GM19397 (cell line): ENCODE data around the gene CHST12.
A peak's percentile ranks its signal among the peaks of the same experiment; 100 is the strongest.

Experiments
- ATAC-seq: cut with Tn5 transposase; IDR thresholded peaks from one replicate; pipeline ENCODE4 v1.9.1; 2021; ENCODE audit warnings: mild to moderate bottlenecking, moderate library complexity; ENCODE audit not compliant: unreplicated experiment

Gene CHST12

GRCh38 chr7:2403014-2403717 lies at the start of gene CHST12:
Gene CHST12, plus strand, starts transcription at chr7:2403611. Its CDS starts 29,029 bp downstream, at chr7:2432640.
- peak; percentile 45 for ATAC-seq

DNA sequence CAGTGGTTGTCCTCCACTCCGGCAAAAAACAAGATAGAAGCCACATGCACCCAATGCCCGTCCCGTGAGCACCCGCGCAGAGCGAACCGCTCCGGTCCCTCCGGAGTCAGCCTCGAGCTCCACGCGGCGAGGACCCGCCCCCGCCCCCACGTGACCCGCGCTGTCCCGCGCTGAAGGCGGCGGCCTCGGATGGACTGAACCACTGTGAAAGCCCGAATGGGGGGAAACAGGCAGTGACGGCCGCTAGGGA lies 49.5 kb upstream of the CHST12 start:
- peak; percentile 52 for ATAC-seq

- ATAC-seq = peak; percentile 82
Measured at GRCh38 chr7:2354186-2354938, 49.0 kb upstream of the CHST12 start, which contains the start of gene EIF3B. Gene EIF3B, plus strand, starts transcription at chr7:2354827. Its CDS starts 95 bp downstream, at chr7:2354922.

DNA sequence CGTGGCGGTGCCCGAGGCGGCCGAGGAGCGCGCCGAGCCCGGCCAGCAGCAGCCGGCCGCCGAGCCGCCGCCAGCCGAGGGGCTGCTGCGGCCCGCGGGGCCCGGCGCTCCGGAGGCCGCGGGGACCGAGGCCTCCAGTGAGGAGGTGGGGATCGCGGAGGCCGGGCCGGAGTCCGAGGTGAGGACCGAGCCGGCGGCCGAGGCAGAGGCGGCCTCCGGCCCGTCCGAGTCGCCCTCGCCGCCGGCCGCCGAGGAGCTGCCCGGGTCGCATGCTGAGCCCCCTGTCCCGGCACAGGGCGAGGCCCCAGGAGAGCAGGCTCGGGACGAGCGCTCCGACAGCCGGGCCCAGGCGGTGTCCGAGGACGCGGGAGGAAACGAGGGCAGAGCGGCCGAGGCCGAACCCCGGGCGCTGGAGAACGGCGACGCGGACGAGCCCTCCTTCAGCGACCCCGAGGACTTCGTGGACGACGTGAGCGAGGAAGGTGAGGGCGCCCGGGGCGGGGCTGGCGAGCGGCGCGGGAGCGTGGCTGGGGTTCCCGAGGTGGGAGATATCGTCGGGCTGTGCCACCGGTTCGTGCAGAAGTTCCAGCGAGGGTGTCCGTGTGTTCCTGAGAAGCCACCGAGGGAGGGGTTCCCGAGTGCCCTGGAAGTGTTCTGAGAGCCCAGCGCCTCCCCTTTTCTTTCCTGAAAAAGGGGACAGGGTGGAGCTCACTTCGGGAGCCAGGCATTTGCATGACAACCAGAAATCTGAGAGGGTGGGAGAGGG lies 48.3 kb upstream of the CHST12 start:
- peak; percentile 8 for ATAC-seq

DNA sequence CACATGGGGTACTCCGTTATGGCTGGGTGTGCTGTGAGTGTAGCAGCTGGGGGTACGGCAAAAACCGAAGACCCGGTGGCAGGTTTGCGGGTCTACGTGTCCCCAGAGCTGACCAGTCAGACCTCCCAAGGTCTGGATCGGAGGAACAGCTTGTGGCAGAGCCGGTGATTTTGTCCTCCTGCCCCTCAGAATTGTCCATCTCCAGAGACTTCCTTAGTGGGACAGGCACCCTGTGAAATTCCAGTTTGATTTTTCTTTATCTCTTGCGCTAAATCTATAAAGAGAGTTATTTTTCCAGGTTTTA lies 47.8 kb upstream of the CHST12 start:
- ATAC-seq = no peak

GRCh38 chr7:2357165-2357564 lies 46.2 kb upstream of the CHST12 start:
- no peak for ATAC-seq

GRCh38 chr7:2357571-2357970 lies 45.8 kb upstream of the CHST12 start:
- no peak for ATAC-seq

DNA sequence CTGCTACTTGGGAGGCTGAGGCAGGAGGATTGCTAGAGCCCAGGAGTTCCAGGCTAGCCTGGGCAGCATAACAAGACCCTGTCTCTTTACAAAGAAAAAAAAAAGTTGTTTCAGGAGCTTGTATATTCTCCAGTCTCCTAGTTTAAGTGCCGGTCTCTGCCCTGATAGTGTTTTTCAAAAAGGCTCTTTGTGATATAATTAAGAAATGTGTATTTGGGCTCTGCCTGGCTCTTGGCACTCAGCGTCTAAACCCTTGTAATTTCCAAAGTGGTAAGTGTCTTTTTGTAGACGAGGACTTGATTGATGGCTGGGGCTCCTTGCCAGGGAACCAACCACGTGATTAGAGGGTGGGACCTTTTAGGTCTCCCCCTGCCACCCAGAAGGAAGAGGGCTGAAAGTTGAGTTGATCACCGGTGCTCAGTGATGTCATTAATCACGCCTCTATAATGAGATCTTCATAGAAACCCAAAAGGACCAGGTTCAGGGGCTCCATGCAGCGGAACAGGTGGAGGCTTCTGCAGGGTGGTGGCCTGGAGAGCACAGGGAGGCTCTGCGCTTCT lies 44.4 kb upstream of the CHST12 start:
- ATAC-seq = no peak

GRCh38 chr7:2359610-2360009 lies 43.8 kb upstream of the CHST12 start:
- ATAC-seq = no peak

DNA sequence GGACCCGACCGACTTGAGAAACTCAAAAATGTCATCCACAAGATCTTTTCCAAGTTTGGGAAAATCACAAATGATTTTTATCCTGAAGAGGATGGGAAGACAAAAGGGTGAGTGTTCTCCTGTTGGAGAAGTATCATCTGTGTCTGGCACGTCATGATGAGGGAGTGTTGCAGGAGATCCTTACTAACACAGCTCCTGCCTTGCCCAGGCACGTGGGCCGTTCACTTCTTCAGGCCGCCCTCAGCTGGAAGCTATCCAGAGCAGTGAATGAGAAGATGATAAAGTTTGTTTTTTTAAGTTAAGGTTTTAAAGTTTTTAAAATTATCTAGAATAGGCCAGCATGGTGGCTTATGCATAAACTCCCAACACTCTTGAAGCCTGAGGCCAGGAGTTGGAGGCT lies 42.6 kb upstream of the CHST12 start:
- ATAC-seq = no peak

DNA sequence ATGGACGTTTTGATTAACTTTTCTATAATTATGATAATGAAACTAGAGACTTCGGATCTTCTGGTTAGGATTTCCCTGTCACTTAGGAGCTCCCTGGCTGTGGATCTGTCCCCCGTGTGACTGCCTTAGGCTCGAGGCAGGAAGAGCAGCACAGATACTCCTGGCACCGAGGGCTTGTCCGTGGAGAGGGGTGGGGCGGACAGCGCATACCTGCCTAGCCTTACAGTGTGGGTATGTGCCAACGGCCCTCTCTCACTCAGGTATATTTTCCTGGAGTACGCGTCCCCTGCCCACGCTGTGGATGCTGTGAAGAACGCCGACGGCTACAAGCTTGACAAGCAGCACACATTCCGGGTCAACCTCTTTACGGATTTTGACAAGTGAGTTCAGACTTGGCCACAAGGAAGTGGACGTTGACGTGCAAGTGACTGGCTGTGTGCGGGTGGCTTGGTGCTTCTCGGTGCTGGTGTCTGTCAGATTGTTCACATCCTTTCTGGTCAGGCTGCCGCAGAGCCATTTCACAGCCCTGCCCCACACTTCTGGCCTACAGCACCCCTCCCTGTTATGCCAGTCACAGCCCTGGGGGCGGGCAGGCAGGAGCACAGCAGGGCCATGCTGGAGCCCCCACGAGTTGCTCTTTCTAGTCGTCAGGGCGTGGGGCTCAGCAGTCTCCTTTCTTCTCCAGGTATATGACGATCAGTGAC lies 40.9 kb upstream of the CHST12 start:
- ATAC-seq = no peak

- ATAC-seq = no peak
Measured at GRCh38 chr7:2369139-2369538, 34.3 kb upstream of the CHST12 start.

GRCh38 chr7:2371329-2371728 lies 32.1 kb upstream of the CHST12 start:
- ATAC-seq = no peak

DNA sequence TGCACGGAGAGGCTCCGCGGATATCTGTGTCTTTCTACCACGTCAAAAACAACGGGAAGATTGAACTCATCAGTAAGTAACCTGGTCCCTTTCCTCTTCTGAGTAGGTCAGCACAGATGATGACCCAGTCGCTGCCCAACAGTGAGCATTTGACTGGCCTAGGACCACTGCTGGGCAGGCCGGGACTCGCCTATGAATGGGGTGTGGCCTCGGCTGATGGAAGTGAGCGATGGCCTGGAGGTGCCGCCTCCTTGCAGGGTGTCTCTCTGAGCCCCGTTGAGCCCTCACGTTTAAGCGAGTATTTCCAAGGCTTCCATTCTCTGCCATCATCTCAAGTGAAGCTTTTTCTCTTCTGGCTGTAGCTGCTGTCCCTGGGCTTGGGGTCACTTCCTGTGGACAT lies 30.7 kb upstream of the CHST12 start:
- ATAC-seq = no peak

GRCh38 chr7:2373124-2373556 lies 30.3 kb upstream of the CHST12 start:
- no peak for ATAC-seq

- no peak for ATAC-seq
Measured at GRCh38 chr7:2373646-2374045, 29.8 kb upstream of the CHST12 start.

DNA sequence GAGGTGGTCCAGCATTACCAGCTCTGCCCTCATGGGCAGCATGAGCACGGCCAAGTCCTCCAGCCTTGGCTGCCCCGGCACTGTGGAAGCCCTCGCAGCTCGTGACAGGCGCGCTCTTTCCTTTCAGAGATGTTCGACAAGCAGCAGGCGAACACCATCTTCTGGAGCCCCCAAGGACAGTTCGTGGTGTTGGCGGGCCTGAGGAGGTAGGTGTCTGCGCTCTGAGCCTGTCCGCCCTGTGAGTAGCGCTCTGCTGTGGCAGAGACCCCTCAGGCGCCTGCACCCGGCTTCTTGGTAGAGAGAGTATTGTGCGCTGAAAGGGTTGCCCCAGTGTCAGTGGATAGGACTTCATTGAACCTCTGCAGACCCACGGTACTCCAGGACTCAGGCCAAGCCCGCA lies 29.0 kb upstream of the CHST12 start:
- no peak for ATAC-seq

DNA sequence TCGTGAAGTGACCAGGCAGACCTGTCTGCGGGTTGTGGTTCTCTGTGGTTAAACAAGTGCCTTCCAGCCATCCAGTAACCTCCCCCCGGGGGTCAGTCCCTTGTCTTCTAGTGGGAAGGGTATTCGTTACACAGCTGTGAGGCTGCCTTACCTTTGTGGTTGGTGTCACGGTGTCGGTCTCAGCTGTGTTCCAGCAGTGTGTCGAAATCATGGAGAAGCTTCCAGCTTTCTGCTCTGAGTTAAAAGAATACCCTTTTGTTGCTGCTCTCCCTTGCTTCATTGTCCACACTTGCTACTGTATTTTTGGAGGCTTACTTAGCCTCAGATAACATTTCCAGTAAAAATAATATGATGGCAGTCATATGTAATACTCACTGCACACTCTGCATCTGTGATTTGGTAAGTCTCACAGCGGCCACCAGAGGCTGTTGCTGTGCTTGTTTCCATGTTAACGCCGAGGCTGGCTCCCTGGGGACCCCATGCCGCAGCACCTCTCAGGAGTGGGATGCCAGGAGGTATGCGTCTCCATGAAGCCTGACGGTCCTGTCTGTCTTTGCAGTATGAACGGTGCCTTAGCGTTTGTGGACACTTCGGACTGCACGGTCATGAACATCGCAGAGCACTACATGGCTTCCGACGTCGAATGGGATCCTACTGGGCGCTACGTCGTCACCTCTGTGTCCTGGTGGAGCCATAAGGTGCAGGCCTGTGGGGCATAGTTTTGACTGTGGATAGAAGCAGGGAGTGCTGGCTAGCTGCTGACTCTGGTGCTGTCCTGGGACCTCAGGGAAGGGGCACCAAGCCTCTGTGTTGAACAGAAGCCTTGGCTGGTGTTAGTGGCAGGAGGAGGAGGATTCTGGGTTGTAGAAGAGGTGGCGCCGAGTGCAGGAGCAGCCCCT lies 28.3 kb upstream of the CHST12 start:
- no peak for ATAC-seq

- no peak for ATAC-seq
Measured at GRCh38 chr7:2376351-2377154, 26.9 kb upstream of the CHST12 start.
